Caco-2 (cell line): ENCODE results near the gene TENM4. TPM values are rescaled to one million over a fixed set of nuclear protein-coding genes. Genes with fewer than 3 reads are reported as not detected.

Experiments used
- BruUV-seq: library from RNA; stranded (reverse); fragments of 400-500 nt; replicated peaks from 2 replicates; lab custom pipeline; 2021; lab: Mats Ljungman, UMichigan
- CTCF ChIA-PET: fragments of 300-600 bp; sonication (Branson Sonifier 250); formaldehyde crosslinking; loops from one replicate; lab custom pipeline; 2022; ENCODE audit warnings: antibody characterized with exemption; lab: Charles Lee
- POLR2A ChIA-PET: fragments of 300-600 bp; sonication (Branson Sonifier 250); formaldehyde crosslinking; loops from one replicate; lab custom pipeline; 2022; ENCODE audit warnings: antibody characterized with exemption; lab: Charles Lee
- DNase-seq, 2 experiments: peaks; one replicate each; pipeline versions ENCODE4 v3.0.0 to v3.0.0-alpha.2; 2020 to 2022
- H3K27me3 ChIP-seq: replicated peaks from 2 replicates; pipeline ENCODE4 v1.6.0; 2011; ENCODE audit warnings: low read length; ENCODE audit not compliant: control insufficient read depth, insufficient read depth
- H3K36me3 ChIP-seq: 2 replicates; pipeline ENCODE4 v1.5.1; 2011; ENCODE audit warnings: low read length; ENCODE audit not compliant: control insufficient read depth, insufficient read depth
- H3K4me1 ChIP-seq: fragments of 250-450 bp; sonication (Bioruptor Pico); 2 replicates; pipeline ENCODE4 v1.5.1; 2020; ENCODE audit warnings: mild to moderate bottlenecking
- H3K4me3 ChIP-seq: 2 replicates; pipeline ENCODE4 v1.5.1; 2011; ENCODE audit warnings: low read depth, mild to moderate bottlenecking, control low read depth, low read length
- H3K9me3 ChIP-seq: fragments of 250-450 bp; sonication (Bioruptor Pico); 2 replicates; pipeline ENCODE4 v1.5.1; 2020; ENCODE audit warnings: mild to moderate bottlenecking, moderate library complexity
- H3K27ac Mint-ChIP-seq: one replicate; pipeline ENCODE4 v1.8.0; 2022; ENCODE audit warnings: mixed read lengths; ENCODE audit not compliant: unreplicated experiment
- H3K27me3 Mint-ChIP-seq: one replicate; pipeline ENCODE4 v1.8.0; 2022; ENCODE audit warnings: mixed read lengths; ENCODE audit not compliant: insufficient read depth, unreplicated experiment
- H3K36me3 Mint-ChIP-seq: one replicate; pipeline ENCODE4 v1.8.0; 2022; ENCODE audit warnings: mild to moderate bottlenecking, mixed read lengths; ENCODE audit not compliant: insufficient read depth, unreplicated experiment
- H3K4me1 Mint-ChIP-seq: one replicate; pipeline ENCODE4 v1.8.0; 2022; ENCODE audit warnings: low read depth, mixed read lengths; ENCODE audit not compliant: unreplicated experiment
- H3K4me3 Mint-ChIP-seq: one replicate; pipeline ENCODE4 v1.8.0; 2022; ENCODE audit warnings: mild to moderate bottlenecking, moderate library complexity, mixed read lengths; ENCODE audit not compliant: unreplicated experiment
- H3K9me3 Mint-ChIP-seq: one replicate; pipeline ENCODE4 v1.8.0; 2022; ENCODE audit warnings: mixed read lengths; ENCODE audit not compliant: unreplicated experiment
- CTCF ChIP-seq, 2 experiments: fragments of 200-600 bp in 1 of 2; IDR thresholded peaks; 1 replicate in 1 of 2; 2 replicates in 1 of 2; pipeline versions ENCODE4 v1.5.1 to v1.8.0; 2011 to 2022; ENCODE audit warnings: antibody characterized with exemption in 1 of 2, control low read depth in 1 of 2, inconsistent platforms in 1 of 2, low read depth in 1 of 2, low read length in 1 of 2, mild to moderate bottlenecking in 1 of 2, moderate library complexity in 1 of 2; ENCODE audit not compliant: insufficient read depth in 1 of 2, severe bottlenecking in 1 of 2, unreplicated experiment in 1 of 2
- intact Hi-C: fragments of 100-400 bp; cut with micrococcal nuclease; formaldehyde crosslinking; loops from one replicate; pipeline ENCODE4 v1.10.0; 2022; ENCODE audit not compliant: unreplicated experiment
- total RNA-seq: library from RNA; stranded (reverse); gene quantifications from 2 replicates; pipeline ENCODE4 v1.2.3, GENCODE V29; 2022

The TENM4 gene
- total RNA-seq, 1 experiment from 2014 or later = 1.1 TPM

- Mint-ChIP-seq H3K27ac (no peak overlapping the region), H3K27me3 (peaks cover 9% of the 10 kb centered on the region), H3K4me3 (no peak overlapping the region), H3K36me3 (no peaks in the 10 kb centered on the region), H3K4me1 (no peaks in the 10 kb centered on the region), H3K9me3 (no peaks in the 10 kb centered on the region)
- H3K4me1 ChIP-seq = no peaks in the 10 kb centered on the region
- no peak for TF ChIP-seq CTCF (IDR thresholded peaks at IDR 0.05; ENCODE audit: insufficient read depth in 1 of 2, low read depth in 1 of 2, low read length in 1 of 2, severe bottlenecking in 1 of 2, unreplicated experiment in 1 of 2)
- H3K9me3 ChIP-seq = no peaks in the 10 kb centered on the region
- H3K27me3 ChIP-seq = no peaks in the 10 kb centered on the region
- no peaks in the 10 kb centered on the region for H3K36me3 ChIP-seq
- DNase-seq = no peak
- H3K4me3 ChIP-seq = no peak overlapping the region
- ChIA-PET CTCF (no interaction called here), POLR2A (interaction anchor here (0.6 kb wide), 1 partner anchor 24 kb away, joined by 9 read pairs; no protein-coding TSS in a partner anchor)
- intact Hi-C loops = no loop called here
- no TSS peak for BruUV-seq
Measured at GRCh38 chr11:79427126-79427525, 13.7 kb downstream of the TENM4 start.

- H3K9me3 ChIP-seq = no peaks in the 10 kb centered on the region
- DNase-seq = no peak
- no peaks in the 10 kb centered on the region for H3K9me3 Mint-ChIP-seq
- no peak overlapping the region for H3K4me3 ChIP-seq
- H3K27ac Mint-ChIP-seq = no peak overlapping the region
- intact Hi-C loops = no loop called here
- H3K27me3 ChIP-seq = no peaks in the 10 kb centered on the region
- POLR2A ChIA-PET = no interaction called here
- H3K4me3 Mint-ChIP-seq = no peak overlapping the region
- H3K27me3 Mint-ChIP-seq = peaks cover 9% of the 10 kb centered on the region
- no peak for TF ChIP-seq CTCF (IDR thresholded peaks at IDR 0.05; ENCODE audit: insufficient read depth in 1 of 2, low read depth in 1 of 2, low read length in 1 of 2, severe bottlenecking in 1 of 2, unreplicated experiment in 1 of 2)
- H3K36me3 ChIP-seq = no peaks in the 10 kb centered on the region
- BruUV-seq = no TSS peak
- no peaks in the 10 kb centered on the region for H3K4me1 Mint-ChIP-seq
- no peaks in the 10 kb centered on the region for H3K36me3 Mint-ChIP-seq
- CTCF ChIA-PET = no interaction called here
- no peaks in the 10 kb centered on the region for H3K4me1 ChIP-seq
Measured at GRCh38 chr11:79425463-79425862, 15.4 kb downstream of the TENM4 start.

- intact Hi-C loops = no loop called here
- POLR2A ChIA-PET = no interaction called here
- no peaks in the 10 kb centered on the region for H3K9me3 Mint-ChIP-seq
Measured at GRCh38 chr11:79423736-79424135, 17.1 kb downstream of the TENM4 start.

More at GRCh38 chr11:79423736-79424135, 17.1 kb downstream of the TENM4 start:
- H3K27me3 ChIP-seq = no peaks in the 10 kb centered on the region
- DNase-seq = no peak
- no peaks in the 10 kb centered on the region for H3K4me1 ChIP-seq
- H3K36me3 Mint-ChIP-seq = no peaks in the 10 kb centered on the region
- CTCF ChIA-PET = no interaction called here
- TF ChIP-seq CTCF (IDR thresholded peaks at IDR 0.05; ENCODE audit: insufficient read depth in 1 of 2, low read depth in 1 of 2, low read length in 1 of 2, severe bottlenecking in 1 of 2, unreplicated experiment in 1 of 2) = no peak
- peaks cover 6% of the 10 kb centered on the region for H3K27me3 Mint-ChIP-seq
- no peak overlapping the region for H3K4me3 Mint-ChIP-seq
- H3K4me1 Mint-ChIP-seq = no peaks in the 10 kb centered on the region
- no TSS peak for BruUV-seq
- no peaks in the 10 kb centered on the region for H3K9me3 ChIP-seq
- no peaks in the 10 kb centered on the region for H3K36me3 ChIP-seq
- no peak overlapping the region for H3K27ac Mint-ChIP-seq
- no peak overlapping the region for H3K4me3 ChIP-seq
